Right forelimb (tissue), 1 donor: ENCODE results near the gene ADAMTS17.
"Not testable (repeated sequence)": the region's sequence is repeated elsewhere in the genome, so short reads cannot be mapped to it uniquely, and the experiment has no call there.

Experiments used
- DNase-seq: peaks from one replicate; pipeline ENCODE4 v3.0.0-alpha.2; 2018

Gene ADAMTS17

DNA sequence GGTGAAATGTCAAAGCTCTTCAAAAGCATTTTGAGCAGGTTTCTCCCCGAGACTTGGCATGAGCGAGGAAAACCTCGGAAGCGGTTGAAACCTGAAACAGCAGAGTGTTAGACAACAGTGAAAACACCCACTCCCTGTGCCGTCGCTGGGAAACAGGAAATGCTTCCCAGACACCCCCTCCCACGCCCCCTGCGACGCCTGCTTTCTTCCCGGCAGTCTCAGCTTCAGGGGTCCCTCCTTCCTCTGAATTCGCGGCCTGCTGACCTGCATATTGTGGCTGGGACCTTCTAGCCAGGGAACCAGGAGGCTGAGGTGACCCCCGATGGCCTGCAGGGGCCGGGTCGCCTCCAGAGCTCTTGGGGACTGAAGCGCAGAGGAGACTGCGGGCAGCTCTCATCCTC lies 357.9 kb downstream of the ADAMTS17 start:
- peak; percentile 64 for DNase-seq

DNA sequence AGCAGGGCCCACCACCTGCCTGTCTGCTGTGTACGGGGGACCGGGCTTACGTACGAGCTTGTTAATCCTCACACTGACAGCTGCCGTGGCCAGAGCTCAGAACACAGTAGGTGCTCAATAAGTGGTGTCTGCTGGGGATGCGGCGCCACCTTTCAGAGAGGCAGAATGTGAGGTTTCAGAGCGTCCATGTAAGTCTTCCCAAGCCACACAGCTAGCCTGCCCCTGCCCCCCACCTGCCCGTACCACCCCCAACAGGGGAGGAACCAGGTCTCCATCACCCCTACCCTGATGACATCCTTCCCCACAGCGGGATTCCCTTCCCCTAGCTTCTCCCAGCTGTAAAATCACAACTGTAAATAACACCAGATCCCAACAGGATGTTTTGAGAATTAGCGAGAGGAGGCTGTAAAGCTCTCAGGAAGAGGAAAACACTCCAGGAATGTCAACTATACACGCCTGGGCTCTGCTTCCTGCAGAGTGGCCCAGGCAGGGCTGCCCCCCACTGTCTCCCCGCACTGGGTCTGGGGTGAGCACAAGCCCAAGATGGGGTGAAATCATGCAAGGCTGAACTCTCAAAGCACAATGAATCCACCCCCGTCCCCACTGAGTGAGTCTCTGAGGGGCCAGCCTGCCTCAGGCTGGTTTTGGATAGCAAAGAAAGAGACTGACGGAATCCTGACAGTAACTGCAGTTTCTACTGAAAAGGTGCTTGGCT lies 358.4 kb downstream of the ADAMTS17 start:
- DNase-seq, result no peak

- no peak for DNase-seq
Observed at GRCh38 chr15:99982662-99983061, 359.1 kb downstream of the ADAMTS17 start.

- DNase-seq, result no peak
Observed at GRCh38 chr15:99981839-99982658, 359.7 kb downstream of the ADAMTS17 start.

DNA sequence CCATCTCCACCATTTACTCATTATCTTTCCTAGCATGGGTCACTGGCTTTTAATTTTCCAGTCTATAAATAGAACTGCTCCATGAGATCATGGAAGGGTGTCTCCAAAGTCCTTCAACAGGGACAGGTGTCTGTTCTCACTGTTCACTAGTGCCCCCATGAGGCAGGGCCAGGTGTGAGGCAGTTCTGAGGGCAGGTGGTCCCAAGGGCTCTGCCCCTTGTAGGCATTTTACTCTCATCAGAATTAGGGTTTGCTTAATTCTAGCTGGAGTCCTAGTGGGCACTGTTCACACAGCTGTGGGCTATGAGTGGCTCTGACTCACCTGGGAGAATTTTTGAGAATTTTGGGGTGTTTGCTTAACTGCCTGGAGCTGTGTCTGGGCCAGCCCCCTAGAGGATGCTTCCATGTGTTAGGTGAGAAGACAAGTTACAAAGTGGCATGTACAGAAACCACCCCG lies 360.6 kb downstream of the ADAMTS17 start:
- no peak for DNase-seq

GRCh38 chr15:99980752-99981151 lies 361.0 kb downstream of the ADAMTS17 start:
- no peak for DNase-seq

GRCh38 chr15:99979886-99980285 lies 361.9 kb downstream of the ADAMTS17 start:
- not testable (repeated sequence) for DNase-seq

DNA sequence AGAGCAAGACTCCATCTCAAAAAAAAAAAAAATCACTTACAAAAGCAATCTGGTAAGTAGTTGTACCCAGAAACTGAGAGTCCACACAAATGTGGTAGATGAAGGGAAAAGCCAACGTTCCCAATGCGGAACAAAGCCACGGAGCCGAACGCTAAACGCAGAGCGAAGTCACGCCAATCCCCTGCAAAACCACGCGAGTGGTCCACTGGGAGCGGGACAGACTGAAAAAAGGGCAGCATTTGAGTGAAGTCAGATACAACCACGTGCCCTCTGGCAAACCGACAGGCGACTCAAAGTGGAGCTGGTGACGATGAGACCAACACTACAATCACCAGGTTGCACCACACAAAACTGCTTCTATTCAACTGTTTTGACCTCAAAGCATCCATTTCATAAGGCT lies 362.4 kb downstream of the ADAMTS17 start:
- no peak for DNase-seq

- no peak for DNase-seq
Observed at GRCh38 chr15:99978426-99978825, 363.3 kb downstream of the ADAMTS17 start.

- no peak for DNase-seq
Observed at GRCh38 chr15:99977929-99978328, 363.8 kb downstream of the ADAMTS17 start.

DNA sequence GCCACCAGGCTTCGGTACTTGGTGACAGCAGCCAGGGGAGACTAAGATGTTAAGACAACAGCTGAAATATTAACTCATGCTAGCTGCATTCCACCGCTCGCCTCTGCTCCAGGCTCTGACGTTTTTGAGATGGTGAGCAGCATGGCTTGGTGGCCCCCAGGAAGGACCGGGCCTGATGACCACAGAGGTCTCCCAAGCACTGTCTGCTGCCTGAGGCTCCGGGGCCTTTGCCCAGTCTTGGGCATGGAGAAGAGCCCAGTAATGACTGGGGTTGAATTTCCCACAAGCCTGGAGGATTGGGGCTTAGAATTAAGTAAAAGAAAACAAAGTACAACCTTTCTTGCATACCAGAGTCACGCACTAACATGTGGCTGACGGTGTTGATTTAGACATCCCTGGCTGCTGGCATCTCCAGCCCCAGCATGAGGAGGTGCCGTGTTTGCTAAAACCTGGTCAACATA lies 364.9 kb downstream of the ADAMTS17 start:
- DNase-seq, result no peak

DNA sequence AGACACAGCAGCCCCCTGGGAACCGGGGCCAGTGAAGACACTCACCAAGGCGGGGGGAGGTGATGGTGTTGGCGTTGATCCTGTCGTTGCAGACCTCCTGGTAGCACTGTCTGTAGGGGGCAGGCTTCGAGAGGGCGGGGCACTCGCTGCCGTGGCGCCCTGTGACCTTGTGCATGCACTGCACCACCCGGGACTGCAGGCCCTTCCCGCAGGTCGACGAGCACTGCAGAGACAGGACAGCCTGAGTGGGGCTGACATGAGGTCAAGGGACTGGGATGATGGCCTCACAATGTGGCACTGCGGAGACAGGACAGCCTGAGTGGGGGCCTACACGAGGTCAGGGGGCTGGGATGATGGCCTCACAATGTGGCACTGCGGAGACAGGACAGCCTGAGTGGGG lies 365.8 kb downstream of the ADAMTS17 start:
- DNase-seq, result no peak

DNA sequence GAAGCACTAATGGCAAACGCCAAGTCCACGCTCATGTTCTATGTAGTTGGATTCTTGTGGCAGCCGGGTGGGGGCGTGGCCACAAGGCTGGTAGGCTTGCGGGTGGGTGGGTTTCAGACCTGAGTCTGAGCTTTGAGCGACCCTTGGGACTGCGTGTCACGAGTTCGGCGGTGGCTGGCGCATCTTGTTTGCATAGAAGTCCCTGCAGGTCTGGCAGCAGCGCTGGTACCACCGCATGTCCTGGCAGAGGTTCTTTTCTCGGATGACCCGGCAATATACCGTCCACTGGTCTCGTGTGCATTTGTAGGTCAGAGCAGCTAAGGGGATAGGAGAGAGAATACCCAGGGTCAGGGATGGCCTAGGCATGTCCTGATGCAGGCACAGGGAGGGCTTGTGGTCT lies 367.5 kb downstream of the ADAMTS17 start:
- DNase-seq, result no peak

GRCh38 chr15:99973351-99973750 lies 368.4 kb downstream of the ADAMTS17 start:
- no peak for DNase-seq

- DNase-seq, result peak; percentile 39
Observed at GRCh38 chr15:99970891-99971430, 370.8 kb downstream of the ADAMTS17 start.

- DNase-seq, result peak; percentile 26
Observed at GRCh38 chr15:99969261-99969920, 372.4 kb downstream of the ADAMTS17 start.

- peak; percentile 31 for DNase-seq
Observed at GRCh38 chr15:99967841-99968371, 373.9 kb downstream of the ADAMTS17 start.

DNA sequence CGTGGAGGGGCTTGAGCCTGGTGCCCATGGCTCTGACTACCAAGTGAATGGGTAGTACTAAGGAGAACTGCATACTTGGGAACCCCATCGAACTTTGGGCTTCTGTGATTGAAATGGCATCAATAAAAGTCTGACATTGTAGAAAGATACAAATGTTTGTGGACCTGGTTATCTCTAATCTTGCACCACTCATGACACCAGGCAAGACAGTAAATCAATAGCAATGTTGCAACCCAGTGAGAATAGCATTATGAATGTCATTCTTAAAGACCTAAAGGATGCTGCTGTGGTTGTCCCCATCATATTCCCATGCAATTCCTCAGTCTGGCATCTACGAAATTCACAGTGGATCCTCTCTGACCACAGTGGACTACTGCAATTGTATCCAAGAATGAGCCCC lies 375.0 kb downstream of the ADAMTS17 start:
- peak; percentile 1 for DNase-seq

DNA sequence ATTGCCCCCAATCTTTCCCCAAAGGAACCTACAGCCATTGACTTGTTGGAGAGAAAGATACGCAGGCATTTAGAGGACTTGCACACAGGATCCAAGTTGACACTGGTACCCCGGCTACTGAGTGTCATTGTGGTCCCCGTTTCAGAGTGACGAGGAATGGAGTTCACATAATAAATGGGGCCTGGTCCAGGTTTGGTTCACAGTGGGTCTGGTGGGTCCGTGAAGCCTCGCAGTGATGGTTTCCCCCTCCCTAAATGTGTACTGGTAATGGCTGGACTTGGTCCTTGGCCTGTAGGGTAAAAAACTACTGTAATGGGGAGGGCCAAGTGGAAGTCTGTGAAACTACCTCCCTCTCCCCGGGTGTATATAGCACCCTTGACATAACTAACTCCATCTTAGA lies 376.4 kb downstream of the ADAMTS17 start:
- DNase-seq, result peak; percentile 21

GRCh38 chr15:99963976-99964375 lies 377.8 kb downstream of the ADAMTS17 start:
- DNase-seq, result peak; percentile 16

DNA sequence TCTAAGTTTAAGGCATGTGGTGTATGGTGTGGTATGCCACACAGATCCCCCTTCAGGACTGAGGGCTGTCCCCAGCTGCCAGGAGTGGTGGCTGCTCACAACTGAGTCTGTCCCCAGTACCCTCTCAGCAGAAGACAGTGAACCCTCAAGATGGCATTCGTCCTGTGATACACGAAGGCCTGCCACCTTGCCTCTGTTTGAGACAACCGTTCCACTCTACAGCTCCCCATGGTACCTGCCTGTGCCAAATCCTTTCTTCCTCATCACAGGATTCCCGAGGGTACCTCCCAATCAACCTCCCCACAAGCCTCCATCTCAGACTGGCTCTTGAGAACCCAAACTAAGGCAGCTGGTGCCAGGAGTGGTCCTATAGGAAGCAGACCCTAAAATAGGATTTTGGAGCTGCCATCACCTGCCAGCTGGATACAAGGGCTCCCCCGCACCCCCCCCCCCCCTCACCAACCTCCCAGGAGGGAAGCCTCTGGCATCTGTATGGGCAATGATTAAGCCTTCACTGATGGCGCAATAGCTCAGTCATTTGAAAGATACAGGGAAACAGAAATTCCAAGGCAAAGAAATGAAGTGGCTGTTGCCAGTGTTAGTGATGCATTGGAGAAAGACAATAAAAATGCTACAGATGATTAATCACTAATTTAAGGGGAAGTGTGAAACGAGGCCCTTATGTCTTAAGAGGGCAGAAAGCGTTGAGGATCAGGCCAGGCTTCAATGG lies 378.5 kb downstream of the ADAMTS17 start:
- peak; percentile 15 for DNase-seq

DNA sequence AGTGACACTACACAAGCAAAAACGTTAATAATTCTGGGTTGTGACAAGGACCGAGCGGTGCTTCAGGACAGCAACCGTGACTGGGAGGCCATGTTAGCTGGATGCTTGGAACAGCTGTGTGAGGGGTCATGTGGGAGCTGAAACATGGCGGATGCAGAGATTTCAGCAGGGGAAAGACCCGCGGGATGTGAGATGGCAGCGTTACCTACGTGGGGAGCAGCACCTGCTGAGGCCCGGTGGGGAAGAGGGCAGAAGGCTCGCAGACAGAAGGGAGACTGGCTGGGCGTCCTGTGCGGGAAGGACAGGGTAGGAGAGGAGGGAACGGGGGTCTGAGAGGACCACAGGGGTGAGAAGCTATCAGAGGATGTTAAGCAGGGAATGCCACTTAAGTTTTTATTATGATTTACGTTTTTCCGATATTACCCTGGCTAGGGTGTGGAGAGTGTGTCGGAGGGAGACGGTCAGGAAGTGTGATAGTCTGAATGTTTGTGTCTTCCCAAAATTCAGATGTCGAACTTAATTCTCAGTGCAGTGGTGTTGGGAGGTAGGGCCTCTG lies 379.7 kb downstream of the ADAMTS17 start:
- peak; percentile 22 for DNase-seq
